Activated CD4-positive, alpha-beta T cell treated with anti-CD3 and anti-CD28 coated beads for 36 hours (primary cell): Measurements from ENCODE around the gene HOXB4. TPM values are rescaled to one million over a fixed set of nuclear protein-coding genes. Genes with fewer than 3 reads are reported as not detected.

Experiments
- ATAC-seq: fragments of 200-7000 bp; cut with Tn5 transposase; one replicate; pipeline ENCODE4 v1.10.0; 2021; ENCODE audit warnings: mild to moderate bottlenecking, moderate library complexity
- CTCF ChIA-PET: fragments of 350-600 bp; sonication (Branson Sonifier 250); formaldehyde crosslinking; loops from one replicate; lab custom pipeline; 2021; ENCODE audit warnings: antibody characterized with exemption; lab: Charles Lee
- POLR2A ChIA-PET: fragments of 350-600 bp; sonication (Branson Sonifier 250); formaldehyde crosslinking; loops from one replicate; lab custom pipeline; 2021; ENCODE audit warnings: antibody characterized with exemption, inconsistent platforms; lab: Charles Lee
- DNase-seq: peaks from one replicate; pipeline ENCODE4 v3.0.0-alpha.2; 2020
- H3K27ac Mint-ChIP-seq: one replicate; pipeline ENCODE4 v1.8.0; 2021; ENCODE audit warnings: mixed read lengths
- H3K27me3 Mint-ChIP-seq: one replicate; pipeline ENCODE4 v1.8.0; 2021; ENCODE audit warnings: mixed read lengths
- H3K36me3 Mint-ChIP-seq: one replicate; pipeline ENCODE4 v1.8.0; 2021; ENCODE audit warnings: low read depth, mixed read lengths
- H3K4me1 Mint-ChIP-seq: one replicate; pipeline ENCODE4 v1.8.0; 2021; ENCODE audit warnings: mixed read lengths
- H3K4me3 Mint-ChIP-seq: one replicate; pipeline ENCODE4 v1.8.0; 2021; ENCODE audit warnings: mild to moderate bottlenecking, moderate library complexity, mixed read lengths
- H3K9me3 Mint-ChIP-seq: one replicate; pipeline ENCODE4 v1.8.0; 2021; ENCODE audit warnings: low read depth, mixed read lengths
- intact Hi-C, 2 experiments: fragments of 100-400 bp; cut with DNase I in 1 of 2; cut with micrococcal nuclease in 1 of 2; formaldehyde crosslinking; loops; one replicate each; pipeline versions ENCODE4 v1.14.2 to v1.15.1; 2022 to 2024; cut with DNase I, micrococcal nuclease
- total RNA-seq, 2 experiments: library from RNA; stranded (reverse); gene quantifications; one replicate each; pipeline ENCODE4 v1.2.3, GENCODE V29; 2021

HOXB4 gene
- 1 to 10 TPM in 1 of 2 experiments, under 1 TPM in 1; 0.66 to 1.1 TPM for total RNA-seq

DNA sequence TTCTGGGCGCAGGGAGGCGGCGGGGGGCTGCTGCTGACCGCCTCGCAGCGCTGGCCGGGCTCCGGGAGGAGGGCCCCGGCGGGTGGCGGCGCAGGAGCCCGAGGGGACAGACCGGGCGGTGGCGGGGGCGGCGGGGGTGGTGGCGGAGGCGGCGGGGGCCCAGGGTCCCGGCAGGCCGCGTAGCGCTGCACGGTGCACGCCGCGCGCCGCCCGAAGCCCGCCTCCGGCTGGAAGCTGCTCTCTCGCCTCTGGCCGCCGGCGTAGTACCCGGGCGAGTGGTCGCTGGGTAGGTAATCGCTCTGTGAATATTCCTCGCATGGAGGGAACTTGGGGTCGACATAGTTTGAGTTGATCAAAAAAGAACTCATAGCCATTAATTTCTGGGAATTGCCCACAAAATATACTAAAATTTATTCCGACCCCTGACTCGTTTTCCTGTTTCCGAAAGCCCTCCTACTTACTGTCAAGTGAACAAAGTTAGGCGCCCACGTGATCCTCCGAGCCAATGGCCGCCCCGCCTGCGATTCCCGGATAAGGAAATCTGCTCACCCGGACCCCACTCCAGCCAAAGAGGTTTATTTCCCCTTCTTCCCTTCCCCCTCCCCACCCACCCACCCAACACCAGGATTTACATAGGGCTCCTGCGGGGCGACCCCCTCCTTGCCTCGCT lies at the start of gene HOXB4:
TSS of gene HOXB4 (minus strand) at position 405 of the 670 bp plus-strand sequence. CDS start at position 374, 31 bp downstream.
- DNase-seq: peak; percentile 80
- Mint-ChIP-seq H3K9me3 (no peaks in the 10 kb centered on the region), H3K4me3 (peak within 1 kb of the TSS; percentile 81), H3K36me3 (peaks cover 2% of the 10 kb centered on the region), H3K27ac (peak within 1 kb of the TSS; percentile 47), H3K4me1 (peaks cover 43% of the 10 kb centered on the region), H3K27me3 (peaks cover 52% of the 10 kb centered on the region)
- POLR2A ChIA-PET: no interaction called here
- CTCF ChIA-PET: interaction anchor here (0.6 to 1.1 kb wide), 6 partner anchors 12 to 327 kb away, joined by 3 to 4 read pairs (median 3); partner anchors contain the start of gene HOXB3
- intact Hi-C loops: loop anchor here (1.0 to 5.0 kb wide), 3 partner anchors 32 to 36 kb away; no protein-coding TSS in a partner anchor
- peak; percentile 72 for ATAC-seq

DNA sequence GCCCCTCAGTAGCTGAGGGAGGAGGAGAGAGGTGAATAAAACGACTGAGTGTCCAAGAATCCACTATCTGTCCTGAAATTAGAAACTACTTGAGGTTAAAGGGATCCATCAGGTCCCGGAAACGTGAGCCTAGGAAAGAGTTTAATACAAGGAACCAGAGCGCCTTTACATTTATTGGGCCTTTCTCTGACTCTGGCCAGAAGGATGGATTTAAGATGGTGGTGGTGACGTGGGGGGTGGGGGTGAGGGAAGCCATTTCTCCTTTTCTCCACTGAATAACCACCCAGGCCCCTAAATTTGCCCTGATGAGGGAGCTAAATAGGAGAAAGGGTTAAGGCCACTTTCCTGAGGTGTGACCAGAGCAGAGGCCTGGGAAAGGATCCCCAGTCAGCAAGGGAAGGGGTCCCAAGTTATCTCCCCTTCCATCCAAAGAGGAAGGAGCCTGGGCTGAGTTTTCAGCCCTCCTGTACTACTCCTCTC lies 49.0 kb upstream of the HOXB4 start:
- DNase-seq (no peak), ATAC-seq (no peak)
- H3K27me3 Mint-ChIP-seq: peaks cover 69% of the 10 kb centered on the region
- H3K9me3 Mint-ChIP-seq: no peaks in the 10 kb centered on the region
- peaks cover 10% of the 10 kb centered on the region for H3K4me1 Mint-ChIP-seq
- peak overlapping the region; percentile 34 for H3K27ac Mint-ChIP-seq
- peak overlapping the region; percentile 74 for H3K4me3 Mint-ChIP-seq
- H3K36me3 Mint-ChIP-seq: no peaks in the 10 kb centered on the region
- intact Hi-C loops: no loop called here
- ChIA-PET POLR2A (no interaction called here), CTCF (interaction anchor here (1.3 to 5.8 kb wide), 4 partner anchors 9 to 34 kb away, joined by 5 to 32 read pairs (median 9); partner anchors contain the start of genes HOXB5 and HOXB8)

DNA sequence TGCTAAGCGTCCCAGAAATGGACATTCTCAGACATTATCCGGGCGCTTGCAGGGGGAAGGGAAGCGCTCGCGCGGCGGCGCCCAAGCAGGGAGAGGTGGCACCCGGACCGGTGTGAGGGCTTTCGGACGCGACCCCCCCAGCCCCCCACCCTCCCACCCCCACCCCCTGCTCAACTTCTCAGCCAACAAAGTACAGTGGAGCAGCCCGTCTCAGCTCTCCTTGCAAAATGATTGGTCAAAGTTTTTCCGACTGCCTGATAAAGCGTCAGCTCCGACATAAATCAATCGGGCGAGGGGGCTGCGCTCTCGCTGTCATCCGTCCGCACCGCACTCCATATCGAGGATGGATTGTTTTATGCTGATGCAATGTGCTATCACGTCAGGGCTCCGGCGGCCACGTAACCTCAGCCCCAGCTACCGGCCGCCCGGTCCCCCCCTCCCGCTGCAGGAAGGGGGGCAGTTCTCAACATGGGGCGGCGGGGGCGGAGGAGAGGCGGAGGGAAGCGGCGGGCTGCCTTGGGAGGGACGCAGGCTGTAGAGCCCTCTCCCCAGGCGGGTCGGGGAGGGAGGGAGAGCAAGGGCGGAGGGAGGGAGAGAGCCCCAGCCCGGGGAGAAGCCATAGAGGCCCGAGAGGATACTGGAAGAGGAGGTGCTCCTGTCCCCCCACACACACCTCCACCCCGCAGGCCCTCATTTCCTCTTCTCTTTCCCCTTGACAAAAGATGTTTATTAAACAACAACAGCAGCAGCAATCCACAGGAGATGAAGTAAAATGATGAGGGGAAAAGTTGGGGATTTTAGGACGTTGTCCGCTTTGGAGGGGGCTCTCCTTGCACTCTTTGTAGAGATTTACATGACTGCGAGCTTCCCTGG lies 48.3 kb upstream of the HOXB4 start, which contains the start of gene HOXB9:
TSS of gene HOXB9 (minus strand) at position 114 of the 873 bp plus-strand sequence. CDS start at position 25, 89 bp downstream.
- ChIA-PET CTCF (interaction anchor here (0.7 to 5.8 kb wide), 11 partner anchors 10 to 547 kb away, joined by 3 to 32 read pairs (median 4); partner anchors contain the start of genes HOXB5 and HOXB8), POLR2A (interaction anchor here (0.6 kb wide), 3 partner anchors 300 to 655 kb away, joined by 3 to 6 read pairs (median 3); no protein-coding TSS in a partner anchor)
- Mint-ChIP-seq H3K27me3 (peaks cover 72% of the 10 kb centered on the region), H3K4me1 (peaks cover 10% of the 10 kb centered on the region), H3K36me3 (no peaks in the 10 kb centered on the region), H3K9me3 (no peaks in the 10 kb centered on the region), H3K27ac (peak within 1 kb of the TSS; percentile 77), H3K4me3 (peak within 1 kb of the TSS; percentile 74)
- intact Hi-C loops: no loop called here
- DNase-seq: peak; percentile 77
- ATAC-seq: peak; percentile 67

DNA sequence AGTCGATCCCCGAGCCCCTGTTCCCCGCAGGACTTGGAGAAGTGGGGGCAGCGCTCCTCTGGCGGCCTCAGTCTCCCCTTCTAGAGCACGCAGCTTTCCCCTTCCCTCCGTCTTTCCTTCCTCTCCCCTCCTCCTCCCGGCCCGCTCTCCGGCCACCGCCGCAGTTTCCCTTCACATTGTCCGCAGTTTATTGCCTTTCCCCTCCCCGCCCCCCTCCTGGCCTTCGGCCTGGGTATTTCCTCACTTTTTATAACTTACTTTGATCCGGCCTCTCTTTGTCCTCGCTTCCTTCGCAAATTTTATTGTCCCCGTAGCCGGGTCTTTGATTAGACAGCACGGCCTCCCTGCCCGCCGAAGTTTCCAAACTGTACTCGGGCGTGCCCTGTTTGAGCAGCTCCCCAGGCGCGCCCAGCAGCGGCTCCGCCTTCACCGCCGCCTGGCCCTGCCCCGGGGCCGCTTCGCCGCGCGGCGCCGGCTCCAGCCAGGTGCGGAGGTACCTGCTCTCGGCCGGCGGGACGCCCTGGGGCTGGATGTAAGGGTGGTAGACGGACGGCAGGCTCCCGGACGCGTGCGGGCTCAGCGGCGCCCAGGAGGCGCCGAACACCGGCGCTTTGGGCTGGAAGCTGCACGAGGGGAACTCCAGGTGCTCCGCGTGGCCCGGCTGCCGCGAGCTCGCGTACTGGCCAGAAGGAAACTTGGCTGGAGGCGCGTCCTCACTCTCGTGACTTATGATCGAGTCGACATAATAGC lies 47.5 kb upstream of the HOXB4 start:
- peak; percentile 73 for ATAC-seq
- peaks cover 75% of the 10 kb centered on the region for H3K27me3 Mint-ChIP-seq
- H3K27ac Mint-ChIP-seq: peak overlapping the region; percentile 57
- ChIA-PET POLR2A (interaction anchor here (0.6 to 1.1 kb wide), 3 partner anchors 11 to 654 kb away, joined by 3 to 6 read pairs (median 3); no protein-coding TSS in a partner anchor), CTCF (interaction anchor here (0.6 to 5.8 kb wide), 18 partner anchors 10 to 546 kb away, joined by 3 to 32 read pairs (median 4); partner anchors contain the start of genes HOXB5, HOXB8 and PRAC2)
- H3K9me3 Mint-ChIP-seq: no peaks in the 10 kb centered on the region
- peak overlapping the region; percentile 74 for H3K4me3 Mint-ChIP-seq
- peaks cover 10% of the 10 kb centered on the region for H3K4me1 Mint-ChIP-seq
- peak; percentile 63 for DNase-seq
- H3K36me3 Mint-ChIP-seq: no peaks in the 10 kb centered on the region
- intact Hi-C loops: loop anchor here in 1 of 2 experiments (1.0 kb wide), 1 partner anchor 14 kb away; the partner anchor contains the start of gene HOXB7

DNA sequence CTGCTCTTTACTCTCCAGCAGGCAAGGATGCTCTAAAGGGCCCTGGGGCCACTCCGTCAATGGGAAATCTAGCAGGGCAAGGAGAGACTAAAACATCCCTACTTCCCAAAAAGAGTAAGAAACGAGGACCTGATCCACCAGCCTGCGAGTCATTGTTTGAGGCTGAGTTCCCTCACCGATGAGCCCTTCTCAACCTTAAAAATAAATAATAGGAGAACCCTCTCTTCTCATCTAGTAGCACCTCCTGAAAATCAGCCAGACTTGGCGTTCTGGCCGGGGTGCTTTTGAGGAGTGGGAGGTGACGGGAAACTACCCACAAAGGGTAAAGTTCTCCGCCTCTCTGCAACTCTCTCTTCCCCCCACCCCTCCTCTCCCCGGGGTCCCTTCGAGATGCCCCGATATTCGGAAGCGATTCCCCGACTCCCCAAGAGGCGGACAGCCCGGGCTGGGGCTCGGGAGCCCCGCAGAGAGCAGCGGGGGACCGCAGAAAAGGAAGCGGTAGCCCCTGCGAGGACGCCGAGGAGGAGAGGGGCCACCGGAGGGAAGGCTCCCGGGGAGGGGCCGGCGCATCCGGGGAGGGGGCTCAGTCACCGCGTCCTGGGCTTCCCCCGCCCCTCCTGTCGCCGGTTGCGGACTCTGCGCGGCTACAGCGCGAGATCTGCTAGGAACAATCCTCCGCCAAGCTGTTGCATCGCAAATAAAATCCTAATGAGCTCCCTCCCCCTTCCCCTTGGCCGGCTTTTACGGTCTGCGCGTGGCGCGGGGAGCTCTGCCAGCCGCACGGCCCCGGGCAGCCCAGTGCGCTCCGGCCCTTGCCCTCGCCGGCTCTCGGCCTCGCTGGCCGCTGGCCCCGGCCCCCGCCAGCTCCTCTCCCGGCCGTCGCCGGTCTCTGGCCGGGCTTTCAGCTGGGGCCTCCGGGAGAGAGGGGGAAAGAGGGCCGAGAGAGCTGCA lies 46.7 kb upstream of the HOXB4 start:
- Mint-ChIP-seq H3K36me3 (no peaks in the 10 kb centered on the region), H3K4me3 (peak overlapping the region; percentile 74), H3K27ac (no peak overlapping the region), H3K27me3 (peaks cover 74% of the 10 kb centered on the region), H3K4me1 (peaks cover 10% of the 10 kb centered on the region), H3K9me3 (no peaks in the 10 kb centered on the region)
- CTCF ChIA-PET: interaction anchor here (0.6 to 5.8 kb wide), 18 partner anchors 8 to 545 kb away, joined by 3 to 32 read pairs (median 4); partner anchors contain the start of genes HOXB5, HOXB7, HOXB8 and PRAC2
- POLR2A ChIA-PET: interaction anchor here (0.6 to 1.1 kb wide), 2 partner anchors 12 to 50 kb away, joined by 3 to 6 read pairs; no protein-coding TSS in a partner anchor
- intact Hi-C loops: loop anchor here in 1 of 2 experiments (1.0 kb wide), 1 partner anchor 14 kb away; the partner anchor contains the start of gene HOXB7
- ATAC-seq (peak; percentile 25), DNase-seq (peak; percentile 51)

DNA sequence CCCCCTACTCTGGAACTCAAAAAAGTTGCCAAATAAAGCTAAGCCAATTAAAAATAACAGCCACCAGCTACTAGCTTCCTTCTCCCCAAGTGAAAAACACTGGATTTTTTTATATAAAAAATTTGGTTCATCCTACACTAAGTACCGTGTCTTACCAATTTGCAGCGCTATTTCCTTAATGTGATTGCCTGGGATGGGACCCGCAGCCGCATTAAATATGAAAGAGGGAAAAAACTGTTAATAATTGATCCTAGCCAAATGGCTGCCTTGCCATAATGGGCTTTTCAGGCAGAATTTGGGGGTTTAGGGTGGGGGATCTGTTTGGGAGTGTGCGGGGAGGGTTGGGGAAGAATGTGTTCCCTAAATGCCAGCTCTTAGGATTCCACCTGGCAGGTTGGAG lies 46.0 kb upstream of the HOXB4 start:
- H3K4me1 Mint-ChIP-seq: peaks cover 13% of the 10 kb centered on the region
- no peak overlapping the region for H3K27ac Mint-ChIP-seq
- no peaks in the 10 kb centered on the region for H3K36me3 Mint-ChIP-seq
- ATAC-seq (no peak), DNase-seq (no peak)
- CTCF ChIA-PET: interaction anchor here (1.0 to 5.8 kb wide), 6 partner anchors 8 to 132 kb away, joined by 4 to 32 read pairs (median 6); partner anchors contain the start of genes HOXB5 and HOXB7
- H3K27me3 Mint-ChIP-seq: peaks cover 74% of the 10 kb centered on the region
- intact Hi-C loops: no loop called here
- POLR2A ChIA-PET: no interaction called here
- H3K9me3 Mint-ChIP-seq: no peaks in the 10 kb centered on the region
- no peak overlapping the region for H3K4me3 Mint-ChIP-seq

DNA sequence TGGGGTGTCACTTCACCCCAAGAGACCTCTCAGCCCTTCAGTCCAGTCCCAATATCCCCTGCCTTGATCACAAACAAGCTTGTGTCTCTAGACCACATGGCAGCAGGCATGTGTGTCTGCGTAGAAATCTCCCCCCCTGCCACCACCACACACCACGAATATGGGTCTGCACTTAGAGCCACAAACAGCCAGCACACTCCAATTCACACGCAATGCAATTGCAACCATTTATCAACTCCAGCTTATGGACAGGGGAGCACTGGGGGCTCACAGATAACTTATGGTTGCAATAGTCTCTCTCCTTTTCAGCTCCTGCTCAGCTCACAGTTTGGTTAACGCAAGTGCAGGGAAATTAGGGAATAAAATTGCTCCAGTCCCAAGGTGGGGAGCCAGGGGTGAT lies 45.4 kb upstream of the HOXB4 start:
- ChIA-PET POLR2A (no interaction called here), CTCF (interaction anchor here (0.6 to 5.8 kb wide), 8 partner anchors 9 to 855 kb away, joined by 3 to 32 read pairs (median 4); partner anchors contain the start of genes HOXB5 and HOXB7)
- Mint-ChIP-seq H3K9me3 (no peaks in the 10 kb centered on the region), H3K27me3 (peaks cover 74% of the 10 kb centered on the region), H3K27ac (no peak overlapping the region), H3K36me3 (no peaks in the 10 kb centered on the region), H3K4me1 (peaks cover 15% of the 10 kb centered on the region), H3K4me3 (no peak overlapping the region)
- intact Hi-C loops: no loop called here
- DNase-seq (no peak), ATAC-seq (no peak)

DNA sequence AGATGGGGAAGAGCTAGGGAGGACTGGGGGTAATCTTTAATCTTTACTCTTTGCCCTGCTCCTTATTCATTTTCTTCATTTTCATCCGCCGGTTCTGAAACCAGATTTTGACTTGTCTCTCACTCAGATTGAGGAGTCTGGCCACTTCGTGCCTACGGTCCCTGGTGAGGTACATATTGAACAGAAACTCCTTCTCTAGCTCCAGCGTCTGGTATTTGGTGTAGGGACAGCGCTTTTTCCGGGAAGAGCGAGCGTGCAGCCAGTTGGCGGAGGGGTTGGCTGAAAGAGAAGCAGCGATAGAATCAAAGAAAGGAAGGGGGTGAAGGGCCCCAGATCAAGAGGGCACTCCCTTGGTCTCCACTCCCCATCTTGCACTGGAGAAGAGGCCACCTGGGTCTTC lies 44.7 kb upstream of the HOXB4 start:
- H3K27me3 Mint-ChIP-seq: peaks cover 73% of the 10 kb centered on the region
- intact Hi-C loops: no loop called here
- no peak overlapping the region for H3K27ac Mint-ChIP-seq
- no peaks in the 10 kb centered on the region for H3K36me3 Mint-ChIP-seq
- peaks cover 21% of the 10 kb centered on the region for H3K4me1 Mint-ChIP-seq
- POLR2A ChIA-PET: no interaction called here
- CTCF ChIA-PET: interaction anchor here (0.9 to 5.8 kb wide), 9 partner anchors 10 to 274 kb away, joined by 3 to 32 read pairs (median 6); partner anchors contain the start of gene HOXB5
- no peaks in the 10 kb centered on the region for H3K9me3 Mint-ChIP-seq
- no peak overlapping the region for H3K4me3 Mint-ChIP-seq
- no peak for DNase-seq
- ATAC-seq: no peak
